Endodermal cell (in vitro differentiated cells): Measurements from ENCODE around the gene SPDYE6. TPM values are rescaled to one million over a fixed set of nuclear protein-coding genes. Genes with fewer than 3 reads are reported as not detected.
"Not testable (repeated sequence)": the region's sequence is repeated elsewhere in the genome, so short reads cannot be mapped to it uniquely, and the experiment has no call there.

Experiments
- DNase-seq: peaks from one replicate; pipeline ENCODE4 v3.0.0-alpha.2; 2017
- H3K27ac ChIP-seq: 2 replicates; pipeline ENCODE4 v1.5.1; 2013; ENCODE audit warnings: mild to moderate bottlenecking, low read depth, low read length, moderate library complexity
- H3K27me3 ChIP-seq: 2 replicates; pipeline ENCODE4 v1.6.1; 2013; ENCODE audit warnings: mild to moderate bottlenecking, low read length, moderate library complexity; ENCODE audit not compliant: insufficient read depth, control insufficient read depth, poor library complexity, severe bottlenecking
- H3K36me3 ChIP-seq: 2 replicates; pipeline ENCODE4 v1.7.0; 2013; ENCODE audit warnings: mild to moderate bottlenecking, low read length, moderate library complexity; ENCODE audit not compliant: control insufficient read depth, insufficient read depth
- H3K4me1 ChIP-seq: one replicate; pipeline ENCODE4 v1.7.0; 2013; ENCODE audit warnings: low read length; ENCODE audit not compliant: control insufficient read depth, insufficient read depth
- H3K4me3 ChIP-seq: 2 replicates; pipeline ENCODE4 v1.5.1; 2013; ENCODE audit warnings: mild to moderate bottlenecking, low read length, moderate library complexity
- H3K9ac ChIP-seq: 2 replicates; pipeline ENCODE4 v1.6.1; 2013; ENCODE audit warnings: mild to moderate bottlenecking, low read length, moderate library complexity; ENCODE audit not compliant: poor library complexity, severe bottlenecking; ENCODE audit errors: extremely low read depth
- H3K9me3 ChIP-seq: 2 replicates; pipeline ENCODE4 v1.6.1; 2013; ENCODE audit warnings: mild to moderate bottlenecking, low read length, moderate library complexity; ENCODE audit not compliant: control insufficient read depth
- H3K27ac Mint-ChIP-seq: 2 replicates; pipeline ENCODE4 v1.8.0; 2020; ENCODE audit warnings: mixed read lengths
- H3K27me3 Mint-ChIP-seq: 2 replicates; pipeline ENCODE4 v1.8.0; 2021; ENCODE audit warnings: mild to moderate bottlenecking, mixed read lengths; ENCODE audit not compliant: insufficient read depth
- H3K36me3 Mint-ChIP-seq: 2 replicates; pipeline ENCODE4 v1.8.0; 2020; ENCODE audit warnings: low read depth, mixed read lengths
- H3K4me1 Mint-ChIP-seq: 2 replicates; pipeline ENCODE4 v1.8.0; 2020; ENCODE audit warnings: mixed read lengths
- H3K4me3 Mint-ChIP-seq: 2 replicates; pipeline ENCODE4 v1.8.0; 2020; ENCODE audit warnings: mild to moderate bottlenecking, moderate library complexity, mixed read lengths
- H3K9me3 Mint-ChIP-seq: 2 replicates; pipeline ENCODE4 v1.8.0; 2020; ENCODE audit warnings: mild to moderate bottlenecking, mixed read lengths
- WGBS, 2 experiments: methylation state at CpG; one replicate each; pipeline versions ENCODE4 v1.1.5 to v1.1.7; 2013; ENCODE audit warnings: missing lambda C conversion rate in 2 of 2, mixed read lengths in 1 of 2; ENCODE audit not compliant: insufficient coverage in 1 of 2, insufficient read length in 1 of 2; 5-methylcytosine and 5-hydroxymethylcytosine counted together
- long read RNA-seq, 4 experiments: library from polyadenylated mRNA in 2 of 4; library from RNA in 1 of 4; library from capped mRNA in 1 of 4; stranded (forward) in 3 of 4; unstranded in 1 of 4; transcript quantifications; one replicate each; pipeline ENCODE4 v2.0.0, GENCODE V29; 2020 to 2021; ENCODE audit warnings: inconsistent platforms in 1 of 4
- polyA plus RNA-seq, 2 experiments: library from polyadenylated mRNA; stranded (reverse); fragments of 50-300 nt; gene quantifications; one replicate each; pipeline ENCODE4 v1.2.3, GENCODE V29; 2013
- total RNA-seq, 2 donors: library from RNA; stranded (reverse); fragmentation: NEBNext Ultra II Directional in 1 of 2; extraction: Animal tissue kit (Norgen Biotek cat#: 25700) in 1 of 2; gene quantifications; 2 replicates in 1 of 2; 3 replicates in 1 of 2; pipeline ENCODE4 v1.2.1, GENCODE V29; 2021
- TF ChIP-seq, protein P1 (sequence below): fragments of 200-600 bp; sonication (generic); conservative IDR thresholded peaks from 2 replicates; pipeline ENCODE4 v1.5.0; 2021; ENCODE audit warnings: antibody characterized with exemption, mild to moderate bottlenecking

Gene SPDYE6, protein sequence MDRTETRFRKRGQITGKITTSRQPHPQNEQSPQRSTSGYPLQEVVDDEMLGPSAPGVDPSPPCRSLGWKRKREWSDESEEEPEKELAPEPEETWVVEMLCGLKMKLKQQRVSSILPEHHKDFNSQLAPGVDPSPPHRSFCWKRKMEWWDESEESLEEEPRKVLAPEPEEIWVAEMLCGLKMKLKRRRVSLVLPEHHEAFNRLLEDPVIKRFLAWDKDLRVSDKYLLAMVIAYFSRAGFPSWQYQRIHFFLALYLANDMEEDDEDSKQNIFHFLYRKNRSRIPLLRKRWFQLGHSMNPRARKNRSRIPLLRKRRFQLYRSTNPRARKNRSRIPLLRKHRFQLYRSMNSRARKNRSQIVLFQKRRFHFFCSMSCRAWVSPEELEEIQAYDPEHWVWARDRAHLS
- not detected for total RNA-seq
- not detected for polyA plus RNA-seq (2013, experiment 1 of 2)
- not detected for polyA plus RNA-seq (2013, experiment 2 of 2)
- long read RNA-seq, experiment 1 = 0 reads
- long read RNA-seq, experiment 2, partial matches to known transcripts = 0 of 1 reads
- long read RNA-seq, experiment 2, other reads (novel, unspliced or antisense) = 1 of 1 reads
- long read RNA-seq, experiment 3 = 0 reads
- long read RNA-seq, experiment 4 = 0 reads

DNA sequence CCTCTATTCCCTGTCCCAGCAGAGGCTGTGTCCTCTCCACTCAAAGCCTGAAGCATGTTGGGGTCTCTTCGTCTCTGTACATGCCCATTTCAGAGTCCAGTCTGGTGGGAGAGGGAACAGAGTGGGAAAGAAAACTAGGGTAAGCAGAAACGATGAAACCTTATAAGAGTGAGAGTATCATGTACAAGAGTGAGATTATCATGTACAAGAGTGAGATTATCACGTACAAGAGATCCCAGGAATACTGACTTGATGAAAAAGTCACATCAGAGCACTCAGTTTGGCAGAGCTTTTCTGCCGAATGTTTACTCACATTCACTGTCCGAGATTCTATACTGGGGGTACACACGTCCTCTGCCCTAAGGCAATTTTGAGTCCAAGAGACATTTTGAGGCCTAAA, at the start of gene SPDYE6:
Gene SPDYE6 (minus strand): TSS at position 101 of the 400 bp plus-strand sequence. CDS start 421 bp downstream, outside the sequence.
- H3K36me3 ChIP-seq, H3K27me3 ChIP-seq, H3K27me3 Mint-ChIP-seq, DNase-seq, H3K9ac ChIP-seq, H3K9me3 ChIP-seq, H3K4me1 Mint-ChIP-seq, H3K36me3 Mint-ChIP-seq, H3K27ac ChIP-seq, H3K27ac Mint-ChIP-seq, H3K4me1 ChIP-seq, H3K9me3 Mint-ChIP-seq, H3K4me3 Mint-ChIP-seq, H3K4me3 ChIP-seq: not testable (repeated sequence)
- WGBS, 2 experiments = no CpG with 5 or more reads among the region's 6 CpGs

DNA sequence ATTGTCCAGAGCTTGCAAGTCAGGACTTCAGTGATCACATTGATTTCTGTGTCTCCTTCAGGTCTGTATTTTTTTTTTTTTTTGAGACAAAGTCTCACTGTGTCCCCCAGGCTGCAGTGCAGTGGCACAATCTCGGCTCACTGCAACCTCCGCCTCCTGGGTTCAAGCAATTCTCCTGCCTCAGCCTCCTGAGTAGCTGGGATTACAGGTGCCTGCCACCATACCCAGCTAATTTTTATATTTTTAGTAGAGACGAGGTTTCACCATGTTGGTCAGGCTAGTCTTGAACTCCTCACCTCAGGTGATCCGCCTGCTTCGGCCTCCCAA, 48.6 kb upstream of the SPDYE6 start:
- TF ChIP-seq, protein P1, sequence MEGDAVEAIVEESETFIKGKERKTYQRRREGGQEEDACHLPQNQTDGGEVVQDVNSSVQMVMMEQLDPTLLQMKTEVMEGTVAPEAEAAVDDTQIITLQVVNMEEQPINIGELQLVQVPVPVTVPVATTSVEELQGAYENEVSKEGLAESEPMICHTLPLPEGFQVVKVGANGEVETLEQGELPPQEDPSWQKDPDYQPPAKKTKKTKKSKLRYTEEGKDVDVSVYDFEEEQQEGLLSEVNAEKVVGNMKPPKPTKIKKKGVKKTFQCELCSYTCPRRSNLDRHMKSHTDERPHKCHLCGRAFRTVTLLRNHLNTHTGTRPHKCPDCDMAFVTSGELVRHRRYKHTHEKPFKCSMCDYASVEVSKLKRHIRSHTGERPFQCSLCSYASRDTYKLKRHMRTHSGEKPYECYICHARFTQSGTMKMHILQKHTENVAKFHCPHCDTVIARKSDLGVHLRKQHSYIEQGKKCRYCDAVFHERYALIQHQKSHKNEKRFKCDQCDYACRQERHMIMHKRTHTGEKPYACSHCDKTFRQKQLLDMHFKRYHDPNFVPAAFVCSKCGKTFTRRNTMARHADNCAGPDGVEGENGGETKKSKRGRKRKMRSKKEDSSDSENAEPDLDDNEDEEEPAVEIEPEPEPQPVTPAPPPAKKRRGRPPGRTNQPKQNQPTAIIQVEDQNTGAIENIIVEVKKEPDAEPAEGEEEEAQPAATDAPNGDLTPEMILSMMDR = peak; percentile 9
- not testable (repeated sequence) for H3K27me3 Mint-ChIP-seq

DNA sequence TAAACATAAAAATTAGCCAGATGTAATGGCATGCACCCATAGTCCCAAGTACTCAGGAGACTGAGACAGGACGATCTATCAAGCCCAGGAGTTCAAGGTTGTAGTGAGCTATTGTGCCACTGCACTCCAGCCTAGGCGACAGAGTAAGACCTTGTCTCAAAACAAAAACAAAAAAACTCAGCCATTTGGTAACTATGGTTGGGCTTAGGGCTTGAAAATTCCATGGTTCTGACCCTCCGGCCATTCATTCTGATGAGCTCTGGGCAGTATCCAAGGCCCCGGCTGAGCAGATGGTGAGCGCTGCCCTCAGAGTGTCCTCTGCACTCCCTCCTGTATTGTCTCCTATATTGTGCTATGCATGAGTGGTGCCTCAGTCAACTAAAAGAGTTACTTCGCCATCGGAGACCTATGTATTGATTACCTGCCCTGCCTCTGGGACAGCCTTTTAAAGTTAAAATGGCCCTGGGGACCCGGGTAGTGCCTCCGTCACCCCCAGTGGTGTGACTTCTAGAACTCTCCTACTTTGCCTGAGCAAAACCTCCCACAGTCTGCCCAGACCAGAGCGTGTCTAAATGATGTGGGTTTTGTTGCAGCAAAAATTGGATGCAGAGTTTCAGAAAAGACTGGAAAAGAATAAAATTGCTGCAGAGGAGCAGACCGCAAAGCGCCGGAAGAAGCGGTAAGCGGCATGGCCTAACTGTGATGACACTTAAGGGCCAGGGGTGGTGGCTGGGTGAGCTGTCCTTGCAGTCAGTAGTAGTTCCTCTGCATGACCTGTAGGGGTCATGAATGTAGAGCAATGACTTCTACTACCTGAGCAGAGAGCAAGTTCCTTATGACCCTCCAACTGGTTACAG, 48.0 kb upstream of the SPDYE6 start:
- Histone ChIP-seq H3K36me3 (peaks cover 94% of the 10 kb centered on the region), H3K4me3 (no peak overlapping the region), H3K9ac (no peak overlapping the region), H3K27me3 (no peaks in the 10 kb centered on the region), H3K27ac (no peak overlapping the region), H3K4me1 (no peaks in the 10 kb centered on the region), H3K9me3 (peaks cover 9% of the 10 kb centered on the region)
- 83 to 85% methylated on average over 13 to 15 of the region's 15 CpGs for WGBS, 2 experiments
- Mint-ChIP-seq H3K36me3 (peaks cover 80% of the 10 kb centered on the region), H3K27me3 (no peaks in the 10 kb centered on the region), H3K27ac (peak overlapping the region; percentile 35), H3K9me3 (peaks cover 7% of the 10 kb centered on the region), H3K4me1 (no peaks in the 10 kb centered on the region), H3K4me3 (no peak overlapping the region)
- TF ChIP-seq, protein P1 = peak; percentile 80
- peak; percentile 83 for DNase-seq

More for the DNA sequence above, 48.6 kb upstream of the SPDYE6 start:
- peaks cover 15% of the 10 kb centered on the region for H3K9me3 ChIP-seq
- H3K4me3 ChIP-seq, H3K4me1 ChIP-seq, H3K9ac ChIP-seq, H3K27ac Mint-ChIP-seq, H3K27me3 ChIP-seq, H3K4me3 Mint-ChIP-seq, H3K4me1 Mint-ChIP-seq, H3K27ac ChIP-seq, DNase-seq: not testable (repeated sequence)
- peaks cover 95% of the 10 kb centered on the region for H3K36me3 ChIP-seq
- WGBS, 2 experiments = 97% methylated on average over 3 to 5 of the region's 5 CpGs
- Mint-ChIP-seq H3K9me3 (peaks cover 13% of the 10 kb centered on the region), H3K36me3 (peaks cover 81% of the 10 kb centered on the region)
